H9 (cell line): Measurements from ENCODE around the gene GTPBP4. TPM values are rescaled to one million over a fixed set of nuclear protein-coding genes. Genes with fewer than 3 reads are reported as not detected.
A peak's percentile ranks its signal among the peaks of the same experiment; 100 is the strongest.

Experiments used
- DNase-seq: peaks from one replicate; pipeline ENCODE4 v3.0.0-alpha.2; 2017
- H2AFZ ChIP-seq: one replicate; pipeline ENCODE4 v1.6.1; 2013; ENCODE audit warnings: mild to moderate bottlenecking, low read length, control low read depth, moderate library complexity
- H2AK5ac ChIP-seq: 2 replicates; pipeline ENCODE4 v1.6.1; 2013; ENCODE audit warnings: low read length, control low read depth, mixed read lengths; ENCODE audit not compliant: insufficient read length
- H2BK120ac ChIP-seq: one replicate; pipeline ENCODE4 v1.6.1; 2013; ENCODE audit warnings: low read depth, mild to moderate bottlenecking, low read length, control low read depth, inconsistent platforms; ENCODE audit not compliant: poor library complexity, severe bottlenecking
- H2BK12ac ChIP-seq: 2 replicates; pipeline ENCODE4 v1.6.1; 2013; ENCODE audit warnings: low read length, control low read depth, mixed read lengths, low read depth; ENCODE audit not compliant: insufficient read length
- H2BK15ac ChIP-seq: 2 replicates; pipeline ENCODE4 v1.6.1; 2013; ENCODE audit warnings: low read depth, low read length, control low read depth
- H2BK20ac ChIP-seq: one replicate; pipeline ENCODE4 v1.6.1; 2013; ENCODE audit warnings: low read depth, mild to moderate bottlenecking, low read length, control low read depth, inconsistent platforms; ENCODE audit not compliant: poor library complexity, severe bottlenecking
- H2BK5ac ChIP-seq: 2 replicates; pipeline ENCODE4 v1.6.1; 2013; ENCODE audit warnings: low read length, control low read depth, mixed read lengths; ENCODE audit not compliant: insufficient read length
- H3K14ac ChIP-seq: 2 replicates; pipeline ENCODE4 v1.6.1; 2013; ENCODE audit warnings: low read length, control low read depth; ENCODE audit not compliant: insufficient read depth
- H3K18ac ChIP-seq: 2 replicates; pipeline ENCODE4 v1.6.1; 2013; ENCODE audit warnings: low read depth, mild to moderate bottlenecking, mixed read lengths, low read length, control low read depth; ENCODE audit not compliant: insufficient read length
- H3K23ac ChIP-seq: 2 replicates; pipeline ENCODE4 v1.6.1; 2013; ENCODE audit warnings: low read length, control low read depth, mixed read lengths, low read depth; ENCODE audit not compliant: insufficient read length
- H3K23me2 ChIP-seq: 2 replicates; pipeline ENCODE4 v1.6.1; 2013; ENCODE audit warnings: low read depth, mild to moderate bottlenecking, mixed read lengths, low read length, control low read depth; ENCODE audit not compliant: insufficient read length, poor library complexity, severe bottlenecking
- H3K27ac ChIP-seq: 2 replicates; pipeline ENCODE4 v1.5.1; 2013; ENCODE audit warnings: low read length, control low read depth, mixed read lengths, low read depth; ENCODE audit not compliant: insufficient read length
- H3K27me3 ChIP-seq: 2 replicates; pipeline ENCODE4 v1.6.1; 2013; ENCODE audit warnings: low read length, control low read depth, inconsistent platforms; ENCODE audit not compliant: insufficient read depth
- H3K4ac ChIP-seq: 2 replicates; pipeline ENCODE4 v1.6.1; 2013; ENCODE audit warnings: low read depth, mild to moderate bottlenecking, control low read depth, inconsistent platforms, low read length, moderate library complexity
- H3K4me1 ChIP-seq: 2 replicates; pipeline ENCODE4 v1.6.1; 2013; ENCODE audit warnings: low read length, control low read depth, inconsistent platforms; ENCODE audit not compliant: insufficient read depth
- H3K4me2 ChIP-seq: 2 replicates; pipeline ENCODE4 v1.6.1; 2013; ENCODE audit warnings: low read length, control low read depth, mixed read lengths; ENCODE audit not compliant: insufficient read length, insufficient read depth
- H3K56ac ChIP-seq: 2 replicates; pipeline ENCODE4 v1.6.1; 2013; ENCODE audit warnings: low read depth, mild to moderate bottlenecking, mixed read lengths, low read length, control low read depth; ENCODE audit not compliant: insufficient read length
- H3K79me1 ChIP-seq: 2 replicates; pipeline ENCODE4 v1.6.1; 2013; ENCODE audit warnings: low read depth, mild to moderate bottlenecking, moderate library complexity, low read length, control low read depth, inconsistent platforms; ENCODE audit not compliant: insufficient read depth, poor library complexity, severe bottlenecking
- H3K79me2 ChIP-seq: 2 replicates; pipeline ENCODE4 v1.6.1; 2013; ENCODE audit warnings: low read length, control low read depth, inconsistent platforms; ENCODE audit not compliant: insufficient read depth
- H3K9ac ChIP-seq: 2 replicates; pipeline ENCODE4 v1.6.1; 2013; ENCODE audit warnings: low read length, control low read depth, mixed read lengths; ENCODE audit not compliant: insufficient read length; ENCODE audit errors: extremely low read depth
- H3K9me3 ChIP-seq: one replicate; pipeline ENCODE4 v1.6.1; 2013; ENCODE audit warnings: low read depth, low read length, inconsistent platforms; ENCODE audit not compliant: control insufficient read depth
- H3T11ph ChIP-seq: one replicate; pipeline ENCODE4 v1.6.1; 2013; ENCODE audit warnings: mild to moderate bottlenecking, low read length, control low read depth, inconsistent platforms
- H4K20me1 ChIP-seq: one replicate; pipeline ENCODE4 v1.6.1; 2013; ENCODE audit not compliant: control insufficient read depth, insufficient read length, insufficient read depth
- H4K5ac ChIP-seq: 2 replicates; pipeline ENCODE4 v1.6.1; 2013; ENCODE audit warnings: low read depth, mild to moderate bottlenecking, mixed read lengths, low read length, control low read depth; ENCODE audit not compliant: insufficient read length
- H4K8ac ChIP-seq: replicated peaks from 2 replicates; pipeline ENCODE4 v1.6.1; 2013; ENCODE audit warnings: low read length, control low read depth, mixed read lengths, low read depth; ENCODE audit not compliant: insufficient read length
- H4K91ac ChIP-seq: 2 replicates; pipeline ENCODE4 v1.6.1; 2013; ENCODE audit warnings: low read depth, mild to moderate bottlenecking, moderate library complexity, mixed read lengths, low read length, control low read depth; ENCODE audit not compliant: insufficient read length
- H3K27ac Mint-ChIP-seq, 3 experiments: 2 replicates in 2 of 3; 3 replicates in 1 of 3; pipeline ENCODE4 v1.8.0; 2020 to 2021; ENCODE audit warnings: mixed read lengths in 3 of 3, mild to moderate bottlenecking in 1 of 3, moderate library complexity in 1 of 3
- H3K27me3 Mint-ChIP-seq: 2 replicates; pipeline ENCODE4 v1.8.0; 2021; ENCODE audit warnings: low read depth, mild to moderate bottlenecking, moderate library complexity, mixed read lengths
- H3K36me3 Mint-ChIP-seq, 3 experiments: 2 replicates in 2 of 3; 3 replicates in 1 of 3; pipeline ENCODE4 v1.8.0; 2020 to 2021; ENCODE audit warnings: low read depth in 3 of 3, mixed read lengths in 3 of 3; ENCODE audit not compliant: insufficient read depth in 1 of 3
- H3K4me1 Mint-ChIP-seq, 2 experiments: 2 replicates each; pipeline ENCODE4 v1.8.0; 2020; ENCODE audit warnings: mixed read lengths in 2 of 2
- H3K4me3 Mint-ChIP-seq, 2 experiments: 2 replicates in 1 of 2; 3 replicates in 1 of 2; pipeline ENCODE4 v1.8.0; 2020 to 2021; ENCODE audit warnings: mild to moderate bottlenecking in 2 of 2, mixed read lengths in 2 of 2, moderate library complexity in 1 of 2
- H3K9me3 Mint-ChIP-seq, 2 experiments: 2 replicates in 1 of 2; 3 replicates in 1 of 2; pipeline ENCODE4 v1.8.0; 2020; ENCODE audit warnings: mild to moderate bottlenecking in 2 of 2, mixed read lengths in 2 of 2, moderate library complexity in 1 of 2
- CTCF ChIP-seq: fragments of 200-600 bp; sonication (generic); conservative IDR thresholded peaks from 3 replicates; pipeline ENCODE4 v1.8.0; 2021; ENCODE audit warnings: antibody characterized with exemption, mild to moderate bottlenecking
- WGBS: extraction: QIAGEN DNeasy Blood & Tissue Kit; methylation state at CpG from one replicate; pipeline ENCODE4 v1.1.7; 2013; ENCODE audit warnings: missing lambda C conversion rate, low lambda C conversion rate, mixed read lengths; ENCODE audit not compliant: insufficient read length; ENCODE audit errors: extremely low coverage; 5-methylcytosine and 5-hydroxymethylcytosine counted together
- total RNA-seq: library from RNA; stranded (reverse); gene quantifications from 2 replicates; pipeline ENCODE4 v1.2.1, GENCODE V29; 2021

GTPBP4 gene
- total RNA-seq, 1 experiment from 2014 or later, result 134 TPM

- peak overlapping the region; percentile 93 to 96 for H3K4me3 Mint-ChIP-seq
- Histone ChIP-seq H3K4ac (no peak overlapping the region), H4K5ac (no peak overlapping the region), H3K56ac (no peak overlapping the region), H2BK5ac (no peak overlapping the region), H2AK5ac (no peak overlapping the region), H2BK20ac (no peak overlapping the region), H3K79me1 (peaks cover 2% of the 10 kb centered on the region), H2AFZ (no peak overlapping the region), H3K4me2 (peak overlapping the region; percentile 51), H3K23me2 (peaks cover 5% of the 10 kb centered on the region), H3K14ac (no peak overlapping the region), H2BK12ac (no peak overlapping the region), H3K9me3 (no peaks in the 10 kb centered on the region), H3K9ac (peak overlapping the region; percentile 53), H4K91ac (no peak overlapping the region), H4K8ac (no peak overlapping the region), H3K27me3 (no peaks in the 10 kb centered on the region), H4K20me1 (no peaks in the 10 kb centered on the region), H3K18ac (no peak overlapping the region), H3K79me2 (peaks cover 29% of the 10 kb centered on the region), H3T11ph (no peak overlapping the region), H3K4me1 (0 out of 2 replicates have a peak, but pooled peaks cover 3% of the 10 kb centered on the region), H2BK120ac (no peak overlapping the region), H3K27ac (peak overlapping the region; percentile 59), H2BK15ac (no peak overlapping the region), H3K23ac (no peak overlapping the region)
- DNase-seq, result no peak
- peaks cover 31 to 33% of the 10 kb centered on the region in 2 experiments for H3K4me1 Mint-ChIP-seq
- TF ChIP-seq CTCF, result no peak
- no peaks in the 10 kb centered on the region; a peak in 2 of 5 replicates for H3K9me3 Mint-ChIP-seq
- H3K27me3 Mint-ChIP-seq, result no peaks in the 10 kb centered on the region
- no CpG with 5 or more reads among the region's 34 CpGs for WGBS
- peak overlapping the region; percentile 98 to 100 (median 99) for H3K27ac Mint-ChIP-seq
- peaks cover 18 to 49% (median 49%) of the 10 kb centered on the region in 3 experiments for H3K36me3 Mint-ChIP-seq
Measured at GRCh38 chr10:1049425-1049958, 61.3 kb downstream of the GTPBP4 start.
